Measurements from ENCODE around the gene RAB4A. TPM values are rescaled to one million over a fixed set of nuclear protein-coding genes. Genes with fewer than 3 reads are reported as not detected.

RAB4A gene
- total and polyA plus RNA-seq, 2 of the 13 experiments (the other 11 are each of a cell fraction or from before 2014, with no cell fraction given) = 56.0 to 80.1 TPM

GRCh38 chr1:229273507-229274232, 2.8 kb downstream of the RAB4A start (continued):
- no peak for TF ChIP-seq MIXL1 (CRISPR knock-in tag; IDR thresholded peaks at IDR 0.05)
- peak; percentile 86; the same call in 1 of the 2 replicates for TF ChIP-seq ZNF292 (CRISPR knock-in tag; IDR thresholded peaks at IDR 0.05; ENCODE audit: borderline replicate concordance, low read depth)
- peak; percentile 63 for TF ChIP-seq ZNF263 (CRISPR knock-in tag; IDR thresholded peaks at IDR 0.05)
- peak; percentile 78; the same call in 1 of the 2 replicates for TF ChIP-seq ISL2 (CRISPR knock-in tag; IDR thresholded peaks at IDR 0.05)
- no peak for TF ChIP-seq ZNF891 (CRISPR knock-in tag; IDR thresholded peaks at IDR 0.05)
- TF ChIP-seq SOX6 (IDR thresholded peaks at IDR 0.05) = no peak
- TF ChIP-seq SOX6 (CRISPR knock-in tag; IDR thresholded peaks at IDR 0.05) = peak; percentile 98
- no peak; the same call in 1 of the 2 replicates for TF ChIP-seq ZNF556 (CRISPR knock-in tag; IDR thresholded peaks at IDR 0.05; ENCODE audit: borderline replicate concordance)
- TF ChIP-seq ZBTB7A (CRISPR knock-in tag; IDR thresholded peaks at IDR 0.05) = no peak
- no peak for TF ChIP-seq ZNF20 (CRISPR knock-in tag; IDR thresholded peaks at IDR 0.05)
- TF ChIP-seq, protein P1, sequence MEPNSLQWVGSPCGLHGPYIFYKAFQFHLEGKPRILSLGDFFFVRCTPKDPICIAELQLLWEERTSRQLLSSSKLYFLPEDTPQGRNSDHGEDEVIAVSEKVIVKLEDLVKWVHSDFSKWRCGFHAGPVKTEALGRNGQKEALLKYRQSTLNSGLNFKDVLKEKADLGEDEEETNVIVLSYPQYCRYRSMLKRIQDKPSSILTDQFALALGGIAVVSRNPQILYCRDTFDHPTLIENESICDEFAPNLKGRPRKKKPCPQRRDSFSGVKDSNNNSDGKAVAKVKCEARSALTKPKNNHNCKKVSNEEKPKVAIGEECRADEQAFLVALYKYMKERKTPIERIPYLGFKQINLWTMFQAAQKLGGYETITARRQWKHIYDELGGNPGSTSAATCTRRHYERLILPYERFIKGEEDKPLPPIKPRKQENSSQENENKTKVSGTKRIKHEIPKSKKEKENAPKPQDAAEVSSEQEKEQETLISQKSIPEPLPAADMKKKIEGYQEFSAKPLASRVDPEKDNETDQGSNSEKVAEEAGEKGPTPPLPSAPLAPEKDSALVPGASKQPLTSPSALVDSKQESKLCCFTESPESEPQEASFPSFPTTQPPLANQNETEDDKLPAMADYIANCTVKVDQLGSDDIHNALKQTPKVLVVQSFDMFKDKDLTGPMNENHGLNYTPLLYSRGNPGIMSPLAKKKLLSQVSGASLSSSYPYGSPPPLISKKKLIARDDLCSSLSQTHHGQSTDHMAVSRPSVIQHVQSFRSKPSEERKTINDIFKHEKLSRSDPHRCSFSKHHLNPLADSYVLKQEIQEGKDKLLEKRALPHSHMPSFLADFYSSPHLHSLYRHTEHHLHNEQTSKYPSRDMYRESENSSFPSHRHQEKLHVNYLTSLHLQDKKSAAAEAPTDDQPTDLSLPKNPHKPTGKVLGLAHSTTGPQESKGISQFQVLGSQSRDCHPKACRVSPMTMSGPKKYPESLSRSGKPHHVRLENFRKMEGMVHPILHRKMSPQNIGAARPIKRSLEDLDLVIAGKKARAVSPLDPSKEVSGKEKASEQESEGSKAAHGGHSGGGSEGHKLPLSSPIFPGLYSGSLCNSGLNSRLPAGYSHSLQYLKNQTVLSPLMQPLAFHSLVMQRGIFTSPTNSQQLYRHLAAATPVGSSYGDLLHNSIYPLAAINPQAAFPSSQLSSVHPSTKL (CRISPR knock-in tag; IDR thresholded peaks at IDR 0.05) = peak; percentile 89
- TF ChIP-seq ZNF563 (CRISPR knock-in tag; IDR thresholded peaks at IDR 0.05) = no peak
- no peak for TF ChIP-seq ZNF768 (CRISPR knock-in tag; IDR thresholded peaks at IDR 0.05)
- TF ChIP-seq BORCS8-MEF2B (CRISPR knock-in tag; IDR thresholded peaks at IDR 0.05) = no peak
- no peak for TF ChIP-seq ZNF136 (CRISPR knock-in tag; IDR thresholded peaks at IDR 0.05; ENCODE audit: low read depth)
- no peak for TF ChIP-seq ZNF530 (CRISPR knock-in tag; IDR thresholded peaks at IDR 0.05; ENCODE audit: low read depth)
- TF ChIP-seq TFDP1 (CRISPR knock-in tag; IDR thresholded peaks at IDR 0.05; ENCODE audit: borderline replicate concordance) = no peak
- TF ChIP-seq TCF7L2 (IDR thresholded peaks at IDR 0.05; ENCODE audit: low read depth, low read length) = no peak; the same call in 1 of the 2 replicates
- no peak for TF ChIP-seq ZNF615 (CRISPR knock-in tag; IDR thresholded peaks at IDR 0.05; ENCODE audit: borderline replicate concordance)
- no peak for TF ChIP-seq GTF2F1 (IDR thresholded peaks at IDR 0.05; ENCODE audit: low read length)
- peak; percentile 67; the same call in 1 of the 2 replicates for TF ChIP-seq ZNF792 (CRISPR knock-in tag; IDR thresholded peaks at IDR 0.05)
- no peak for TF ChIP-seq POLR2G (IDR thresholded peaks at IDR 0.05; ENCODE audit: low read depth, low read length)
- no peak for TF ChIP-seq SRSF4 (IDR thresholded peaks at IDR 0.05; ENCODE audit: low read depth, low read length, poor library complexity, severe bottlenecking)
- no peak for TF ChIP-seq CHCHD3 (CRISPR knock-in tag; IDR thresholded peaks at IDR 0.05)
- TF ChIP-seq ZNF12 (CRISPR knock-in tag; IDR thresholded peaks at IDR 0.05) = peak; percentile 61; the same call in 1 of the 2 replicates
- no peak for TF ChIP-seq MYC (CRISPR knock-in tag; IDR thresholded peaks at IDR 0.05; ENCODE audit: borderline replicate concordance)

Measured in HepG2 (cell line).